Epithelial cell of prostate (primary cell): ENCODE data around the gene SLC38A10.

Experiments used
- DNase-seq: peaks from one replicate; pipeline ENCODE4 v3.0.0-alpha.2; 2011; ENCODE audit warnings: low read depth, low spot score
- H3K27ac ChIP-seq: fragments of 450-650 bp; 2 replicates; pipeline ENCODE4 v1.5.1; 2017; ENCODE audit warnings: mild to moderate bottlenecking

SLC38A10 gene

GRCh38 chr17:81295031-81295675, at the start of gene SLC38A10:
SLC38A10 (minus strand) TSS chr17:81295307; CDS start chr17:81294921, 386 bp downstream.
- H3K27ac ChIP-seq: peak within 1 kb of the TSS; percentile 74
- no peak for DNase-seq

DNA sequence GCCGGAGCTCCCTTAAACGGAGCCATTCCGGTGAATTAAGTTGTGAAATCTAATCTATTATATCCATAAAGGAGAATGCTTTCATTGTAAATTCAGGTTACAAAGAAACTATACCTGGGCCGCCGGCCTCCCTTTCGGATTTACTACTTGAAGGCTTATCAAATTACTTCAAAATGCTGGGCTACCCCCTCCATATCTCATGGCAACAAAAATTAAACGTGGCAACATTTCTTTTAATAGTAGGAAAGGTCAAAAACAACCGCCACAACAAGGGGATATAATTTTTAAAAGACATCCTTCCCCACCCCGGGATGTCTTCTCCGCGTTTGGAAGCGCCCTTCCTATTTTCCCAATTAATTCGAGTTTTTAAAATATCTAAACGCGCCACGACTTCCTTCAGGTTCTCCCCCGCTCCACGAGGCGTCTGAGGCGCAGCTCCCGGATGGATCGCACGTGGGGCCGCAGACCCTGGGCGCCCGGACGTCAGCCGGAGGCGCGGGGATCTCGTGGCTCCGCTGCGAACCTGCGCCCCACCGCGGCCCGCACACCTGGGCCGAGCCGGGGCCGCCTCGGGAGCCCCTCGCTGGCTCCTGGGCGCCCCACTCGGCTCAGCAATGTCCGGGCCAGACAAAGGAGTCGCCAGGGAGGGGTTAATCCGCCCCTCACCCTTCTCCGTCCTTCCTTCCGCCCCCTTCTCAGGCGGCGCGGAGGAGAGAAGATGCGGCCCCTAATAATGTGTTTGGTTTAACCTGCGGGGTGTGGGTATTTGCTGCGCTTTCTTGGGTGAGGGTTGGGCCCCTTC, 47.4 kb upstream of the SLC38A10 start:
- H3K27ac ChIP-seq: peak overlapping the region; percentile 94
- no peak for DNase-seq

- peak overlapping the region; percentile 94 for H3K27ac ChIP-seq
Observed at GRCh38 chr17:81341516-81342268, 46.6 kb upstream of the SLC38A10 start.

DNA sequence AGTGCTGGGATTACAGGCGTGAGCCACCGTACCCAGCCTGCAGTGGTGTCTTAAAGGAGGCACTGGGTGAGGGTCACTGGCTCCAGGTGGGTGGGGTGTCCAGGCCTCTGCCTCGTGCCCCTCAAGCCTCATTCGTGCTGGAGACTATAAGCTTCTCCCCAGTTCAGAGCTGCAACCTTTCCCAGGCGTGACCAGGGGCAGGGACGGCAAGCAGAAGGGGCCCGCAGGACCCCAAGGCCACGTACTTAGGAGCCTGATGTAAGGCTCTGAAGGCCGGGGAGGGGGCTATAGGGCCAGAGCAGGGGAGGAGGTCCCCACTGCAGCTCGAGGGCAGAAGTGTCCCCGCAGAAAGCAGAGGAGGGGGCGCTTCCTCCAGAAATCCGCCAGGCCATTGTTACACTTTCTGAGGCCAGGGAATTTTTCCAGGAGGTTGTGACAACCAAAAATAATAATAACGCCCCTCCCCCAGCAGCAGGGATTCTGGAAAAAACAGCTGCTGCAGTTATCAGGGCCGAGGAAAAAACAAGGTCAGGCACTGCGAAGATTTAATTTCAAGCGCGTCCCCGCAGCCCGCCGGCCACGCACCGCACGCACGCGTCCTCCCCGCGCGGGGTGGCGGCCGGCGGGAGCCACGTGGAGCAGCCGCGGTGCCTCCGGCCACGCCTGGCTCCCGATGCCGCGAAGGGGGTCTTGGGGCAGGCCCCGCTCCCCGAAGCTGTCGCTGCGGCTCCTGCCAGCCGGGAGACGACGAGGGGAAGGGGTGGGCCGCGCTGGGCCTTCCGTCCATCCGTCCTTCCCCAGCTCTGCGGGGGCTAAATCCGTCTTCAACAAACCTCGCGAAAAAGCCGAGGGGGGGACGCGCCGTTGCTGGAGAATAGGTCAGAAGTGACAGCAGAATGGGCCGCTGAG, 45.8 kb upstream of the SLC38A10 start:
- peak overlapping the region; percentile 94 for H3K27ac ChIP-seq
- no peak for DNase-seq

More at GRCh38 chr17:81341516-81342268, 46.6 kb upstream of the SLC38A10 start:
- no peak for DNase-seq

DNA sequence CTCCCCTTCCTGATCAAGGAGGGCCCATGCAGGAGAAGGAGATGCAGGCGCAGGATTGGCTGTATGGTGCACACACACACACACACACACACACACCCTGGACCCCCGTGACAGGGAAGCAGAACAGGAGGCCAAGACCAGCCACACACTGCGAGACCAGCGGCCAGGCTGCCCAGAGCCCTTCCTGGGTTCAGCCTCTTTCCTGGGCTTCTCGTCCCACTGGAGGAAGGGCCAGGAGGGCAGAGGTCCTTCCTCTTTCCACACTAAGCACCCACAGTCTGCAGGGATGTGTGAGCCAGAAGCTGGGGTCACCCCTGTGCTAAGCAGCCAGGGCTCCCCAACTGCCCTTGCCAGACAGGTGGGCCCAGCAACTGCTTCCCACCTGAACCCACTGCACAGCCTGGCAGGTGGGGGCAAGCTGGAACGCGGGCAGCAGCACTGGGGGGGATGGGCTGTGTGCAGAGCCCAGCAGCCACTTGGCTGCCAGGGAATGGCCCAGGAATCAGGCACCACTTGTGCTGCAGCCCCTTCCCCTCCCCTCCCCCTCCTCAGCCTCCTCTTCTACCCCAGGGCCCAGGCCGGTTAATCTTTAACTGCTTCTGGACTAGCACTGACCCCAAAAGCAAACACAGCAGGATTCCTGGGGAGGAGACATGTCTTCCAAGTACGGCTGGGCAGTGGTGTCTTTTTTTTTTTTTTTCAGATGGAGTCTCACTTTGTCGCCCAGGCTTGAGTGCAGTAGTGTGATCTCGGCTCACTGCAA, 44.6 kb upstream of the SLC38A10 start:
- no peak overlapping the region for H3K27ac ChIP-seq
- DNase-seq: no peak

- no peak for DNase-seq
- H3K27ac ChIP-seq: no peak overlapping the region
Observed at GRCh38 chr17:81339191-81339533, 44.1 kb upstream of the SLC38A10 start.

GRCh38 chr17:81338274-81339190, 43.4 kb upstream of the SLC38A10 start:
- DNase-seq: no peak
- no peak overlapping the region for H3K27ac ChIP-seq

GRCh38 chr17:81337476-81337879, 42.4 kb upstream of the SLC38A10 start:
- no peak overlapping the region for H3K27ac ChIP-seq
- DNase-seq: no peak

DNA sequence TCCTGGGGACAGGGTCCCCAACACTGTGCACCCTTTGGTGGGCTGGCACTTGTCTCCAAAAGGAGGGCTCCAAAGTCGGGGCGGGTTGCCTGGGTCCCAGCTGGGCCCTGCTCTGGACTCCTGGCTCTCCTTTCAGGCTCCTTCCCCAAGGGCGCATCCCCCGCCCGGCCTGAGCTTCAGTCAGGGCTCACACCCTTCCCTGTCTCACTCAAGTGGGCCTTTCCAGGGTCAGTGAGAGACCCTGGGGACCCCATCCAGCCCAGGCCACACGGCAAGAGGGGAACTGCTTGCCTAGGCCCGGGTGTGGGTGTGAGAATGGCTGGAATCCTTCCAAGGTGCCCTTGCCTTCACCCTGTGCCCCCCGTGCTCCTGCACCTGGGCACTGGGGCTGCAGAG, 41.8 kb upstream of the SLC38A10 start:
- H3K27ac ChIP-seq: no peak overlapping the region
- no peak for DNase-seq

- DNase-seq: no peak
- H3K27ac ChIP-seq: no peak overlapping the region
Observed at GRCh38 chr17:81336296-81336929, 41.3 kb upstream of the SLC38A10 start.

GRCh38 chr17:81335773-81336157, 40.7 kb upstream of the SLC38A10 start:
- no peak overlapping the region for H3K27ac ChIP-seq
- no peak for DNase-seq

DNA sequence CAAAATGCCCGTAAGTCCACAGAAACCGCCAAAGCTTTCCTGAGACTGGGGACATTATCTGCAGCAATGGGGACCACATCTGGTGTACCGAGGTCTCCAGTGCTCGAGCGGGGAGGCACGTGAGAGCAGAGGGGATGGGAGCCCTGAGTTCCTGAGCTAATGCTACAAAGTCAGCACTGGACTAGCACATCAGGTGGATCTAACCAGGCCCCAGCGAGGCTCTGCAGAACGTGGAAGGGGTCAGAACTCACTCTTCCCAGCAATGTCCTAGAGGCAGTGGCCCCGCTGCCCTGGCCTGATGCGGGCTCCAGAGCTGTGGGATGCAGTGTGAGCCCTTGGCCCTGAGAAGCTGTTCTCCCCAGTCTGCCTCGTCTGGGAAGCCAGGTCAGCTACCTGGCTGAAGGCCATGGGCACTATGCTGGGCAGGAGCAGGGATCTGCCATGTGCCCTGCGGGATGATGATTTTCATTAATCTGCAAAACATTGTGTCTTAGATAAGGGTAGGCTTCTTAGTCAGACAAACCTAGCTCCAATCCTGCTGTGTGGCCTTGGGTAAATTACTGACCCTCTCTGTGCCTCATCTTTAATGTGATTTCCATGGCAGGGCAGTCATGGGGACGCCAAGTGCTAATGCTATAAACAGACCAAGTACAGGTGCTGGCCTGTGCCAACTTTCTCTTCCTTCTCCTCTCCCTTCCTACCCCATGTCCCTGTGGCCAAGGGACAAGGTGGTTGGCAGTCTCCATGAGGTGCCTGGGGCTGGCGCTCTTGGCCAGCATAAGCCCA, 40.1 kb upstream of the SLC38A10 start:
- H3K27ac ChIP-seq: no peak overlapping the region
- no peak for DNase-seq

GRCh38 chr17:81334391-81334901, 39.3 kb upstream of the SLC38A10 start:
- no peak for DNase-seq
- H3K27ac ChIP-seq: no peak overlapping the region

DNA sequence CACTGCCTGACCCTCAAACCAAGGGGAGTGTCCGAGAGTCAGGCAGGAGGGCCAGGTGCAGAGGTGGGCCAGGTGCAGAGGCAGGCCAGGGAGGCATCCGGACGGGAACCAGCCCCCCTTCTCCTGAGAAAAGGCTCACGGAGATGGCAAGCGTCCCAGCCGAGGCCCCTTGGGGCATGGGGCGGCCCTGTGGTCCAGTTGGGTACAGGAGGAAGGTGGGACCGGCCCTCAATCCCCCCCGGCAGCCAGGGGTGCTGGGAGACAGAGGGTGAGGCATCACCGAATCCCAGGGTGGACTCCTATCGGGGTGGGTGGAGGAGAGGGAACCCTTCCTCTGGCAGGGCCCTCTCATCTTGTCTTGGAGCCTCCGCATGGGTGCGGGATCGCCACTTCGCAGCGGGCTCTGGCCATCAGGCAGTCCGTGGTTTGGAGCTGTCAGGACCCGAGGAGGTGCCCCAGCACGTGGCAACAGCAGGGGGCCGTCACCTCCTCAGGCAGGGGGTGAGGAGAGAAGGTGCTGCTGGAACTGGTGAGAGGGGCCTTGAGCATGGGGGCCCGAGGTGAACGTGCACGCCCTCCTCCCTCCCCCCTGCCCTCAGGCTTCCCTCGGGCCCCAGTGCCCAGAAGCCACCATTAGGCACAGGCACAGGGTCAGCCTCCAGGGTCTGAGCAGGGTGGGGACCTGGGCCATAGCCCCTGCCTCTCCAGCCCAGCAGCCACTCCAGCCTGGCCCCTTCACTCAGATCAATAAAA, 38.7 kb upstream of the SLC38A10 start:
- H3K27ac ChIP-seq: no peak overlapping the region
- no peak for DNase-seq

- DNase-seq: no peak
- no peak overlapping the region for H3K27ac ChIP-seq
Observed at GRCh38 chr17:81332914-81333528, 37.9 kb upstream of the SLC38A10 start.
